ENCODE results near the gene ADAMTS10. TPM values are rescaled to one million over a fixed set of nuclear protein-coding genes. Genes with fewer than 3 reads are reported as not detected.

Gene ADAMTS10
- total RNA-seq, 2 experiments from 2014 or later, result 67.5 to 72.9 TPM

DNA sequence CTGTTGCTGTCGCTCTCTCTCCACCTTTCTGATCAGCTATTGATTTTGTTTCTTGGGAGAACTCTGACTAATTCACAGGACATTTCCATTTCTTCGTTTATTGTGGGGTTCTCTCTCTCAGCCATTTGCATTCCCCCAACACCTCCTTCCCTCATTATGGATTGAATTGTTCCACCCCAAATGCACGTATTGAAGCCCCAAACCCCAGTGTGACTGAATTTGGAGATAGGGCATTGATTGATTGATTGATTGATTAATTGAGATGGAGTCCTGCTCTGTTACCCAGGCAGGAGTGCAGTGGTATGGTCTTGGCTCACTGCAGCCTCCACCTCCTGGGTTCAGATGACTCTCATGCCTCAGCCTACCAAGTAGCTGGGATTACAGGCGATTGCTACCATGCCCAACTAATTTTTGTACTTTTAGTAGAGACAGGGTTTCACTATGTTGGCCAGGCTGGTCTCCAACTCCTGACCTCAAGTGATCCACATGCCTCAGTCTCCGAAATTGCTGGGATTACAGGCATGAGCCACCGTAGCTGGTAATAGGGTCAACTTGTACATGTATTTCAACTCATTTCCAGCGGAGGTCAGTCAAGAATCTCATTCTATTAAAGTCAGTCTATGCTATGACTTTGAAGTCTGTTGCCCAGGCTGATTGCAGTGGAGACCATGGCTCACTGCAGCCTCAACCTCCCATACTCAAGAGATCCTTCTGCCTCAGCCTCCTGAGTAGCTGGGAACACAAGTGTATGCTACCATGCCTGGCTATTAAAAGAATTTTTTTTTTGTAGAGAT lies 33.5 kb upstream of the ADAMTS10 start:
- TF ChIP-seq, protein P1, sequence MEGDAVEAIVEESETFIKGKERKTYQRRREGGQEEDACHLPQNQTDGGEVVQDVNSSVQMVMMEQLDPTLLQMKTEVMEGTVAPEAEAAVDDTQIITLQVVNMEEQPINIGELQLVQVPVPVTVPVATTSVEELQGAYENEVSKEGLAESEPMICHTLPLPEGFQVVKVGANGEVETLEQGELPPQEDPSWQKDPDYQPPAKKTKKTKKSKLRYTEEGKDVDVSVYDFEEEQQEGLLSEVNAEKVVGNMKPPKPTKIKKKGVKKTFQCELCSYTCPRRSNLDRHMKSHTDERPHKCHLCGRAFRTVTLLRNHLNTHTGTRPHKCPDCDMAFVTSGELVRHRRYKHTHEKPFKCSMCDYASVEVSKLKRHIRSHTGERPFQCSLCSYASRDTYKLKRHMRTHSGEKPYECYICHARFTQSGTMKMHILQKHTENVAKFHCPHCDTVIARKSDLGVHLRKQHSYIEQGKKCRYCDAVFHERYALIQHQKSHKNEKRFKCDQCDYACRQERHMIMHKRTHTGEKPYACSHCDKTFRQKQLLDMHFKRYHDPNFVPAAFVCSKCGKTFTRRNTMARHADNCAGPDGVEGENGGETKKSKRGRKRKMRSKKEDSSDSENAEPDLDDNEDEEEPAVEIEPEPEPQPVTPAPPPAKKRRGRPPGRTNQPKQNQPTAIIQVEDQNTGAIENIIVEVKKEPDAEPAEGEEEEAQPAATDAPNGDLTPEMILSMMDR (IDR thresholded peaks at IDR 0.05), result no peak
- no peak overlapping the region for H3K27ac Mint-ChIP-seq
- Histone ChIP-seq H3K27ac (ENCODE audit: low read depth in 1 of 2, low read length in 2 of 2) (no peak overlapping the region), H3K27me3 (ENCODE audit: control insufficient read depth in 1 of 2, insufficient read depth in 2 of 2, low read length in 2 of 2) (peaks cover 4 to 7% of the 10 kb centered on the region in 2 experiments), H3K4me3 (ENCODE audit: low read length) (no peak overlapping the region), H3K36me3 (ENCODE audit: insufficient read depth, low read length) (no peaks in the 10 kb centered on the region), H3K9me3 (ENCODE audit: control insufficient read depth in 1 of 2, insufficient read depth in 1 of 2, low read length in 2 of 2) (no peaks in the 10 kb centered on the region), H3K4me1 (ENCODE audit: insufficient read depth, low read length) (peaks cover 2% of the 10 kb centered on the region)
- H3K36me3 Mint-ChIP-seq (ENCODE audit: low read depth), result no peaks in the 10 kb centered on the region
- no peak for DNase-seq
- H3K9me3 Mint-ChIP-seq, result no peaks in the 10 kb centered on the region
- H3K4me3 Mint-ChIP-seq, result no peak overlapping the region
- no peak for ATAC-seq (ENCODE audit: poor library complexity)
- ChIA-PET CTCF (interaction anchor here (5.0 kb wide), 1 partner anchor 63 kb away, joined by 21 read pairs; no protein-coding TSS in a partner anchor), POLR2A (interaction anchor here (0.6 kb wide), 2 partner anchors 400 to 1214 kb away, joined by 3 to 4 read pairs; no protein-coding TSS in a partner anchor)
- intact Hi-C loops (cut with DNase I, micrococcal nuclease), result loop anchor here (2.0 to 5.0 kb wide), 2 partner anchors 232 to 289 kb away; partner anchors contain the start of gene MARCHF2 (in 2 of the 2)
- H3K27me3 Mint-ChIP-seq, result peaks cover 29% of the 10 kb centered on the region
- no peaks in the 10 kb centered on the region for H3K4me1 Mint-ChIP-seq (ENCODE audit: low read depth)

DNA sequence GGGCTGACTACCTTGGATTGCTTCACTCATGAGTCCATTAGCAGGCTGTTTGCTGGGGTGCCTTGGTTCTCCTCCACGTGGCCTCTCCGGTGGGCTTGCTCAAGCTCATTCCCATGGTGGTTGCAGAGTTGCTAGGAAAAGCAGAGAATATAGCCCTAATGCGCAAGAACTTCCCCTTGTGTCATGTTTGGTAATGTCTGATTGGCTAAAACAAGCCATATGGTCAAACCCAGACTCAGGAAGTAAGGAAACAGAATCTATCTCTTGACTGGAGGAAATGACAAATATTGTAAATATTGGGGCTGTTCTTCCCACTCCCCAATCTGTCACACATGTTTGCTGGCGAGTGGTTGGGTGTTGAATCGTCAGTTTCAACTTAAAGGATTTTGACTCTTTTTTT lies 32.0 kb upstream of the ADAMTS10 start:
- Histone ChIP-seq H3K27ac (ENCODE audit: low read depth in 1 of 2, low read length in 2 of 2) (no peak overlapping the region), H3K9me3 (ENCODE audit: control insufficient read depth in 1 of 2, insufficient read depth in 1 of 2, low read length in 2 of 2) (no peaks in the 10 kb centered on the region), H3K36me3 (ENCODE audit: insufficient read depth, low read length) (no peaks in the 10 kb centered on the region), H3K4me3 (ENCODE audit: low read length) (no peak overlapping the region), H3K27me3 (ENCODE audit: control insufficient read depth in 1 of 2, insufficient read depth in 2 of 2, low read length in 2 of 2) (peaks cover 4 to 7% of the 10 kb centered on the region in 2 experiments), H3K4me1 (ENCODE audit: insufficient read depth, low read length) (peaks cover 11% of the 10 kb centered on the region)
- TF ChIP-seq, protein P1 (IDR thresholded peaks at IDR 0.05), result no peak
- CTCF ChIA-PET, result interaction anchor here (1.0 to 5.0 kb wide), 7 partner anchors 9 to 289 kb away, joined by 3 to 21 read pairs (median 5); no protein-coding TSS in a partner anchor
- Mint-ChIP-seq H3K27me3 (peaks cover 39% of the 10 kb centered on the region), H3K4me1 (ENCODE audit: low read depth) (no peaks in the 10 kb centered on the region), H3K36me3 (ENCODE audit: low read depth) (no peaks in the 10 kb centered on the region), H3K9me3 (no peaks in the 10 kb centered on the region), H3K4me3 (no peak overlapping the region), H3K27ac (no peak overlapping the region)
- ATAC-seq (ENCODE audit: poor library complexity) (no peak), DNase-seq (no peak)
- intact Hi-C loops (cut with DNase I, micrococcal nuclease), result loop anchor here (1.0 to 5.0 kb wide), 4 partner anchors 62 to 288 kb away; partner anchors contain the start of gene MARCHF2 (in 2 of the 2)
- POLR2A ChIA-PET, result interaction anchor here (1.0 to 1.2 kb wide), 5 partner anchors 25 to 299 kb away, joined by 3 to 4 read pairs (median 4); no protein-coding TSS in a partner anchor

DNA sequence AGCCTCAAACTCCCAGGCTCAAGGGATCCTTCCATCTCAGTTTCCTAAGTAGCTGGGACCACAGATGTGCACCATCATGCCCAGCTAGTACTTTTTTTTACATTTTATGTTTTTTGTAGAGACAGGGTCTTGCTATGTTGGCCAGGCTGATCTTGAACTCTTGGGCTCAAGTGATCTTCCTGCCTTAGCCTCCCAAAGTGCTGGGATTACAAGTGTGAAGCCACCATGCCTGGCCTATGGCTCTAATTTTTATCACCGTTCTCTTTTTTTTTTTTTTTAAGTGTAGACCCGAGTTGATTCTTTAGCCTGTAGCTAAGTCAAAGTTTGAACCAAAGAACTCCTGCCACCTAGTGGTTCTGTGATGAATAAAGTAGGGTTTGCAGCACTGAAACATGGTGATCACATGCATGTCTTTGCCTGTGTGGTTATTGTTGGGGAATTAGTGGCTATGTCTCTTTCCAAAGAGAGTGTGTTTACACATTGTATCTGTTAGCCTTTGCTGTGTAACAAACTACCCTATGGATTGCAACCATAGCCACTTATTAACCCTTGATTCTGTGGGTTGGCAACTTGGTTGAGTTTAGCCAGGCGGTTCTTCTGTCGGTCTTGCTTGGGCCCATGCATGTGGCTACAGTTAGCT lies 31.5 kb upstream of the ADAMTS10 start:
- ATAC-seq (ENCODE audit: poor library complexity) (peak; percentile 68), DNase-seq (peak in 4 of 14 experiments; percentile 34 to 72 (median 65))
- Mint-ChIP-seq H3K27ac (no peak overlapping the region), H3K4me1 (ENCODE audit: low read depth) (no peaks in the 10 kb centered on the region), H3K27me3 (peaks cover 39% of the 10 kb centered on the region), H3K9me3 (no peaks in the 10 kb centered on the region), H3K36me3 (ENCODE audit: low read depth) (no peaks in the 10 kb centered on the region), H3K4me3 (no peak overlapping the region)
- TF ChIP-seq, protein P1 (IDR thresholded peaks at IDR 0.05), result peak; percentile 69
- Histone ChIP-seq H3K9me3 (ENCODE audit: control insufficient read depth in 1 of 2, insufficient read depth in 1 of 2, low read length in 2 of 2) (no peaks in the 10 kb centered on the region), H3K27me3 (ENCODE audit: control insufficient read depth in 1 of 2, insufficient read depth in 2 of 2, low read length in 2 of 2) (peaks cover 4 to 7% of the 10 kb centered on the region in 2 experiments), H3K36me3 (ENCODE audit: insufficient read depth, low read length) (no peaks in the 10 kb centered on the region), H3K27ac (ENCODE audit: low read depth in 1 of 2, low read length in 2 of 2) (no peak overlapping the region), H3K4me3 (ENCODE audit: low read length) (no peak overlapping the region), H3K4me1 (ENCODE audit: insufficient read depth, low read length) (peaks cover 11% of the 10 kb centered on the region)
- ChIA-PET POLR2A (interaction anchor here (1.0 to 1.3 kb wide), 6 partner anchors 24 to 299 kb away, joined by 3 to 6 read pairs (median 4); no protein-coding TSS in a partner anchor), CTCF (interaction anchor here (0.7 to 5.0 kb wide), 10 partner anchors 8 to 288 kb away, joined by 3 to 21 read pairs (median 4); no protein-coding TSS in a partner anchor)
- intact Hi-C loops (cut with DNase I, micrococcal nuclease), result loop anchor here (1.0 to 5.0 kb wide), 4 partner anchors 62 to 288 kb away; partner anchors contain the start of gene MARCHF2 (in 2 of the 2)

Data from CD4-positive, alpha-beta T cell (primary cell).